Bronchial epithelial cell (primary cell): ENCODE data around the gene SLC25A28. TPM values are rescaled to one million over a fixed set of nuclear protein-coding genes. Genes with fewer than 3 reads are reported as not detected.

ENCODE experiments used
- DNase-seq: peaks from one replicate; pipeline ENCODE4 v3.0.0-alpha.2; 2010; ENCODE audit warnings: low read depth
- FAIRE-seq: peaks from 2 replicates; lab custom pipeline; 2011; peaks lifted over from hg19 to GRCh38; lab: Jason Lieb, UNC
- H3K27me3 ChIP-seq: 2 replicates; pipeline ENCODE4 v1.5.1; 2011; ENCODE audit warnings: low read length; ENCODE audit not compliant: control insufficient read depth, insufficient read depth
- H3K36me3 ChIP-seq: 2 replicates; pipeline ENCODE4 v1.5.1; 2011; ENCODE audit warnings: low read length; ENCODE audit not compliant: control insufficient read depth, insufficient read depth
- H3K4me3 ChIP-seq: 2 replicates; pipeline ENCODE4 v1.5.1; 2011; ENCODE audit warnings: mild to moderate bottlenecking, low read depth, low read length, control low read depth
- CTCF ChIP-seq: IDR thresholded peaks from 2 replicates; pipeline ENCODE4 v1.5.1; 2011; ENCODE audit warnings: mild to moderate bottlenecking, moderate library complexity, low read length, control low read depth, inconsistent platforms; ENCODE audit not compliant: insufficient read depth, severe bottlenecking
- total RNA-seq: library from RNA; depleted of rRNA; stranded (reverse); fragments of >200 nt; gene quantifications from 2 replicates; pipeline ENCODE4 v1.2.1, GENCODE V29; 2014

Gene SLC25A28
- 15.4 and 17.4 TPM in 2 replicates for total RNA-seq

DNA sequence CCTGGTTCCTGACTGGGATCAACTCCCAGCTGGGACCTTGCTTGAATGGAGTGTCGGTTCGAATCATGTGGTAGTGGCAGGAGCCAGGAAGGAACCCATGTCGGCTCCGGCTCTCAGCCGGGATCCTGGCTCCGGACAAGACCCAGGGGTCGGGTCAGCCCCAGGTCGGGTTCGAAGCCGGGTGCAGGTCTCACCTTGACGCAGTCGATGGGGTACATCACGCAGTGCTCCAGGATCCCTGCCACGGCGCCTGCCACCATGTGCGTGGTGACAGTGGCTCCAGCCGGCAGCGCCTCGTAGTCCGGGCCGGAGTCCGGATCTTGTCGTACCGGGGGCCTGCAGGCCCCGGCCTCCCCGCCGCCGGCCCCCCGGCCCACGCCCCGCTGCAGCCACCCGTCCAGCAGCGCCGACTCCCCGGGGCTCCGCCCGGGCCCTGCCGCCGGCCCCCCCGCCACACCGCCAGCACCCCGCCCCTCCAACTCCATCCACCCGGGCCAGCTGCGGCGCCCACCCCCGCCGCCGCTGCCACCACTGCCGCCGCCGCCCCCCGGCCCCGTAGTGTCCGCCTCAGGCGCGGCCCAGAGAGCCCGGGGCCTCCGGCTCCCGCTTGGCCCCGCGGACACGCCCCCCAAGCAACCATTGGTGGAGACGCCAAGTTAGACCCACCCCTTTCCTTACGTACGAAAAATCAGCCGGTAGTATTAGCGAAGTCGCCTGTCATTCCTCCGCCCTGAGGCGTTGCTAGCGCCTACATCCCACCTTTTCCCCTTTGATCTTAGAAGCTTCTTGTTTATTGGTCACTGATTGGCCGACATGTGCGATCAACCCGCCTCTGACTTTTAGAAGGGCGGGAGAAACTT lies at the start of gene SLC25A28:
TSS of gene SLC25A28 (minus strand) at position 589 of the 860 bp plus-strand sequence. CDS start at position 485, 104 bp downstream.
- peaks cover 2% of the 10 kb centered on the region for H3K36me3 ChIP-seq
- TF ChIP-seq CTCF = no peak
- H3K27me3 ChIP-seq = no peaks in the 10 kb centered on the region
- peak; percentile 100 for DNase-seq
- peak within 1 kb of the TSS; percentile 67 for H3K4me3 ChIP-seq
- FAIRE-seq = peak; percentile 81

GRCh38 chr10:99667108-99667751 lies 47.0 kb upstream of the SLC25A28 start:
- FAIRE-seq (no peak), DNase-seq (peak; percentile 92)
- H3K4me3 ChIP-seq = no peak overlapping the region
- peaks cover 5% of the 10 kb centered on the region for H3K36me3 ChIP-seq
- no peaks in the 10 kb centered on the region for H3K27me3 ChIP-seq
- TF ChIP-seq CTCF = no peak

GRCh38 chr10:99665304-99665703 lies 45.1 kb upstream of the SLC25A28 start:
- DNase-seq (no peak), FAIRE-seq (no peak)
- H3K36me3 ChIP-seq = peaks cover 5% of the 10 kb centered on the region
- TF ChIP-seq CTCF = no peak
- H3K27me3 ChIP-seq = no peaks in the 10 kb centered on the region
- no peak overlapping the region for H3K4me3 ChIP-seq

GRCh38 chr10:99661377-99661763 lies 41.1 kb upstream of the SLC25A28 start:
- peak; percentile 99 for DNase-seq
- H3K36me3 ChIP-seq = peaks cover 5% of the 10 kb centered on the region
- FAIRE-seq = no peak
- H3K27me3 ChIP-seq = no peaks in the 10 kb centered on the region
- H3K4me3 ChIP-seq = peak overlapping the region; percentile 16
- no peak for TF ChIP-seq CTCF

- FAIRE-seq (no peak), DNase-seq (no peak)
- H3K27me3 ChIP-seq = no peaks in the 10 kb centered on the region
Measured at GRCh38 chr10:99660662-99661376, 40.6 kb upstream of the SLC25A28 start.

More at GRCh38 chr10:99660662-99661376, 40.6 kb upstream of the SLC25A28 start:
- peaks cover 5% of the 10 kb centered on the region for H3K36me3 ChIP-seq
- no peak for TF ChIP-seq CTCF
- peak overlapping the region; percentile 60 for H3K4me3 ChIP-seq
